Ectodermal cell (in vitro differentiated cells): ENCODE results near the gene PDX1.
A peak's percentile ranks its signal among the peaks of the same experiment; 100 is the strongest.

Experiments
- H3K27ac ChIP-seq: 2 replicates; pipeline ENCODE4 v1.7.0; 2013; ENCODE audit warnings: mild to moderate bottlenecking, low read depth, low read length; ENCODE audit not compliant: insufficient read depth, poor library complexity, severe bottlenecking
- H3K27me3 ChIP-seq: 2 replicates; pipeline ENCODE4 v1.7.0; 2013; ENCODE audit warnings: mild to moderate bottlenecking, low read length; ENCODE audit not compliant: insufficient read depth, control insufficient read depth, poor library complexity, severe bottlenecking
- H3K36me3 ChIP-seq: one replicate; pipeline ENCODE4 v1.7.0; 2013; ENCODE audit warnings: low read length; ENCODE audit not compliant: control insufficient read depth, insufficient read depth
- H3K4me1 ChIP-seq: one replicate; pipeline ENCODE4 v1.7.0; 2013; ENCODE audit warnings: low read length; ENCODE audit not compliant: control insufficient read depth, insufficient read depth
- H3K4me3 ChIP-seq: 2 replicates; pipeline ENCODE4 v1.7.0; 2013; ENCODE audit warnings: low read depth, low read length, control low read depth; ENCODE audit not compliant: insufficient read depth
- H3K9me3 ChIP-seq: 2 replicates; pipeline ENCODE4 v1.7.0; 2013; ENCODE audit warnings: mild to moderate bottlenecking, low read length, moderate library complexity; ENCODE audit not compliant: control insufficient read depth
- WGBS, 2 experiments: methylation state at CpG; one replicate each; pipeline ENCODE4 v1.1.7; 2013; ENCODE audit warnings: missing lambda C conversion rate in 2 of 2; 5-methylcytosine and 5-hydroxymethylcytosine counted together

Gene PDX1

GRCh38 chr13:27965740-27966640 is 46.2 kb downstream of the PDX1 start:
- H3K4me3 ChIP-seq: no peak overlapping the region
- H3K27ac ChIP-seq: no peak overlapping the region
- H3K36me3 ChIP-seq: no peaks in the 10 kb centered on the region
- no peaks in the 10 kb centered on the region for H3K9me3 ChIP-seq
- H3K27me3 ChIP-seq: peaks cover 100% of the 10 kb centered on the region
- WGBS, 2 experiments: 1% methylated on average over 45 of the region's 45 CpGs
- peaks cover 29% of the 10 kb centered on the region for H3K4me1 ChIP-seq

DNA sequence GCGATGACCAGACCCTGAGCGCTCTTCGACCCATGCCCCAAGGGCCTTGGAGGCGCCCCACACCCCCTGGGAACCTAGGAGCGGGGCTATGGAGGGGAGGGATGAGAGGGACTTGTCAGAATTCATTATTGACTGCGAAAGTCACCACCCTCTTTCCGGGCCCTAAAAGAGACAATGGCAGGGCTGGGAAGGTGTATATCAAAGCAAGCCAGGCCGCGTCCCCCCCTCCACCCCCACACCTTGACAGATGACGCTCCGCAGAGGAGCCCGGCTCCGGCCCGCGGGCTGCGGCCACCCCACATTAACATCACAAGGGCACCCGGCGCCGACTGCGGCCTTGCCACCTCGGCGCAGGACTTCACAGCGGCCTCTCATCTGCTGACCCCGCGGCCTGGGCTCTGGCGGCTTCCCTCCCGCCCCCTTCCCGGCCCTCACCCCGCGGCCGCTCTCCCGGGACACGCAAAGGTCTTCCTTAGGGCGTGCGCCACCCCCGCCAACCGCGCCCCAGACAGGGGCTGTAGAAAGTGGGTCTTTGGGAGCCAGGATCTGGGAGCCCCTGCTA is 46.9 kb downstream of the PDX1 start:
- H3K36me3 ChIP-seq: no peaks in the 10 kb centered on the region
- H3K9me3 ChIP-seq: no peaks in the 10 kb centered on the region
- 1 to 2% methylated on average over 38 of the region's 38 CpGs for WGBS, 2 experiments
- H3K27ac ChIP-seq: no peak overlapping the region
- no peak overlapping the region for H3K4me3 ChIP-seq
- peaks cover 100% of the 10 kb centered on the region for H3K27me3 ChIP-seq
- peaks cover 35% of the 10 kb centered on the region for H3K4me1 ChIP-seq

GRCh38 chr13:27967203-27967735 is 47.5 kb downstream of the PDX1 start:
- no peaks in the 10 kb centered on the region for H3K36me3 ChIP-seq
- peaks cover 100% of the 10 kb centered on the region for H3K27me3 ChIP-seq
- no peaks in the 10 kb centered on the region for H3K9me3 ChIP-seq
- 2 to 5% methylated on average over 18 of the region's 18 CpGs for WGBS, 2 experiments
- peaks cover 40% of the 10 kb centered on the region for H3K4me1 ChIP-seq
- no peak overlapping the region for H3K4me3 ChIP-seq
- no peak overlapping the region for H3K27ac ChIP-seq

DNA sequence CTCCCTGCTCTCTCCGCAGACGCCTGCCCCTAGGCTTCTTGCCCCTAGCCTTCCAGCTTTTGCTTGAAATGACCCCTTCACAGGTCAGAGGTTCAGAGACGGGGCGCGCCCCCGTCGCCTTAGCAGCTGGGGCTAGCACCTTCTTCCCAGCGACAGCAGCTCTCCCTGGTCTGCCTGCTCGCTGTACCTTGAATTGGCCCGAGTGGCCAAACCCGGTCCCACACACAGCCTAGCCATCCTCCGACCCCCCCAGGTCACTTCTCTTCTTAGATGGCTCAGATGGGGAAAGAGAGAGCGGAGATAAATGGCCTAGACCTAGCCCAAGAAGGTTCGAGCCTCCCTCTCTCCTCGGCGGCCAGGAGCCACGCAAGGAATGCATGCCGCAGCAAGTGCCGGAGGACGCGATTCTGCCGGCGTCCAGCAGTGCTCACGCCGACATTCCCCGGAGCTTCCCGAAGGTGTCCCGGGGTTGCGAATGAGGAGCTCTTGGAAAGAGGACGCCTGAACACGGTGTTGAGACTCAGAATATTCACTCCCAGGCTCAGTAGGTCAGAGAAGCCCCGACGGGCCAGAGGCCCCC is 48.0 kb downstream of the PDX1 start:
- no peak overlapping the region for H3K27ac ChIP-seq
- H3K4me1 ChIP-seq: peaks cover 45% of the 10 kb centered on the region
- no peaks in the 10 kb centered on the region for H3K9me3 ChIP-seq
- no peak overlapping the region for H3K4me3 ChIP-seq
- no peaks in the 10 kb centered on the region for H3K36me3 ChIP-seq
- peaks cover 100% of the 10 kb centered on the region for H3K27me3 ChIP-seq
- WGBS, 2 experiments: 4 to 6% methylated on average over 33 of the region's 33 CpGs

DNA sequence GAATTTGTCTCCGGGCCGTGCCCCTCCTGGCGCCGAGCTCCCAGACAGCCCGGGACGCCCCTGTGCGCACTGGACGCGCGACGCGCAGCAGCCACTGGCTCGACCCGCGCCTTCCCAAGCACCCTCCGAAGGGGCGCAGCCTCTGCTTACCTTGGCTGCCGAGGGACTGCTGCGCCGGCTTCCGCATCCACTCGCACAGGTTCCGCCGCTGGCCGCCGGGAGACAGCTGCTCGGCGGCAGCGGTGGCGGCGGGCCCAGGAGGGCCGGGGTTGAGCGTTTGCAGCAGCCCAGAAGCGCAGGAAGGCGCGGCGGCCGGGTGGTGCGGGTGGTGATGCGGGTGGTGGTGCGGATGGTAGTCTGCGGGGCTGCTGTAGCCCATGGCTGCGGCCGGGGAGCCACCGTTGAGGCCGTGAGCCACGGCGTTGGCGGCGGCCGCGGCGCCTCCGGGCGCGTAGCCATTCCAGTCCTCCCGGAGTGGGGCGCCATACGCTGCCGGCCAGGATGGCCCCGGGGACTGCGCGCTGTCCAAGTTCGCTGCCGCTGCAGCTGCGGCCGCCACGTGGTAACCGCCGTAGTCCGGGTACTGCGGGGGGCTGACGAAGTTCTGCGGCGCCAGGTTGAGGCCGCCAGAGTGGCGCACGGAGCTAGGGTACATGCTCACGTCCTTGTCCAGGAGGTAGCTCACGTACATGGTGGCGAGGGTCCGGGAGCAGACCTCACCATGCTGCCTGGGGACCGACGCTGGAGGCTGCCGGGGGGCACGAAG is 48.7 kb downstream of the PDX1 start:
- peak overlapping the region; percentile 22 for H3K4me3 ChIP-seq
- H3K36me3 ChIP-seq: no peaks in the 10 kb centered on the region
- peaks cover 100% of the 10 kb centered on the region for H3K27me3 ChIP-seq
- 2% methylated on average over 86 of the region's 86 CpGs for whole genome bisulfite sequencing, 2 experiments
- no peaks in the 10 kb centered on the region for H3K9me3 ChIP-seq
- H3K27ac ChIP-seq: no peak overlapping the region
- peaks cover 45% of the 10 kb centered on the region for H3K4me1 ChIP-seq

DNA sequence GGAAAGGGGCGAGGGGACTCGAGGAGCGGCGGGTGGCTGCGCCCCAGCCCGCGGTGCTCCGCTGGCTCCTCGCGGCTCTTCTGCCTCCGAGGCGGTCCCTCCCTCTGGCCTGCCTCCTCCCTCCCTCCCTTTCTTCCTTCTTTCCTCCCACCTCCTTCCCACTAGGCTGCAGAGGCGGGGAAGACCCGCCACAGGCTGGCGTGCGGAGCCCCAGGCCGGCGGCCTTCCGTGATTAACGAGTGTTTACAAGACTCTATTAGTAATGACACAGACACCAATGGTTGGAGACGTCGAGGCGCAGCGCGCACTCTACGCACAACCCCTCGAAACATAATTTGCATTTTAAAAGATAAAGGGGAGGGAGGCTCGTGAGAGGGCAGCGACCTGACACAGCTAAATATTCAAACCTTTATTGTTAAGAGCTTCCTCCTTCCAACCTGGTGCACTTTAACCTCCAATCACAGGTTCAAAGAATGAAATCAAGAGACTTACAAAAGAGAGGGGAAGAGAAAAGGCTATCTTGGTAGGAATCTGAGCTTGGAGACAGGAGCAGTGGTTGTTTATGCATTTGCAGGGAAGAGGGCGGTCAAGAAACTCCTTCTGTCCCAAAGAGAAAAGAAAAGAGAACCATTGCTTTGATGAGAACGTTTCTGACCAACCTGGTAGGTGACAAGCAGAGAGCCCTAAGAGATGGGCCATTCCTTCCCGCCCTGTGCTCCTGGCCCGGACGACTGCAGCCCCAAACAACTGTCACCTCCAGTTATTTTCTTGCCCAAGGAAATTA is 49.5 kb downstream of the PDX1 start, which contains the start of gene CDX2:
Gene CDX2 (minus strand): TSS at position 234 of the 784 bp plus-strand sequence. CDS start 309 bp downstream, outside the sequence.
- Histone ChIP-seq H3K4me1 (peaks cover 45% of the 10 kb centered on the region), H3K27me3 (peaks cover 100% of the 10 kb centered on the region), H3K27ac (no peak within 1 kb of the TSS), H3K36me3 (no peaks in the 10 kb centered on the region), H3K4me3 (peak within 1 kb of the TSS; percentile 22), H3K9me3 (no peaks in the 10 kb centered on the region)
- 1% methylated on average over 34 of the region's 34 CpGs for WGBS, 2 experiments

GRCh38 chr13:27969866-27970229 is 50.0 kb downstream of the PDX1 start:
- no peaks in the 10 kb centered on the region for H3K9me3 ChIP-seq
- peaks cover 45% of the 10 kb centered on the region for H3K4me1 ChIP-seq
- peaks cover 100% of the 10 kb centered on the region for H3K27me3 ChIP-seq
- H3K27ac ChIP-seq: no peak overlapping the region
- 9 to 12% methylated on average over 7 of the region's 7 CpGs for WGBS, 2 experiments
- no peak overlapping the region for H3K4me3 ChIP-seq
- no peaks in the 10 kb centered on the region for H3K36me3 ChIP-seq

GRCh38 chr13:27970382-27971235 is 50.8 kb downstream of the PDX1 start:
- H3K4me3 ChIP-seq: no peak overlapping the region
- H3K36me3 ChIP-seq: no peaks in the 10 kb centered on the region
- peaks cover 44% of the 10 kb centered on the region for H3K4me1 ChIP-seq
- 3 to 4% methylated on average over 52 to 53 of the region's 53 CpGs for whole genome bisulfite sequencing, 2 experiments
- H3K27me3 ChIP-seq: peaks cover 100% of the 10 kb centered on the region
- no peak overlapping the region for H3K27ac ChIP-seq
- no peaks in the 10 kb centered on the region for H3K9me3 ChIP-seq

DNA sequence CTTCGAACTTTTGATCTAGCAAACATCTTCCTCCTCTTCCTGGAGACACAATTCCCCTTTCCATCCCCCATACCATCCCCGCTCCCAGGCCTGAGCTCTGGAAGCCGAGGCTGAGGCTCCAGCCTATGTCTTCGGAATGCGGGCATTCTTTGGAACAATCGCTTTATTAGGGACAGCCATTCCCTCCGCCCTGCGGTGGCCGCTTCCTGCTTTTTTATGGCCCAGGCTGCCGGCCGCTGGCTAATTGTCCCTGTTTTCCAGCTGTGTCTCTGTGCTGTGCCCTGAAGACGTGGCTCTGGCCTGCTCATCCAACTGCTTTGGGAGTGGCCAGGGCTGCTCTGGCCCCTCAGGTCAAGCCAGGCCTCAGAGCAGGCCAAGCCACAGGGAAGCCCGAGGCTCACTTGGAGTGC is 51.4 kb downstream of the PDX1 start:
- H3K4me1 ChIP-seq: peaks cover 37% of the 10 kb centered on the region
- H3K36me3 ChIP-seq: no peaks in the 10 kb centered on the region
- no peak overlapping the region for H3K4me3 ChIP-seq
- H3K27me3 ChIP-seq: peaks cover 100% of the 10 kb centered on the region
- H3K9me3 ChIP-seq: no peaks in the 10 kb centered on the region
- no peak overlapping the region for H3K27ac ChIP-seq
- WGBS, 2 experiments: 0 to 1% methylated on average over 13 of the region's 13 CpGs
